Hypothalamus (tissue), 51 donors: ENCODE measurements around the gene ZNF66.
"Not testable (repeated sequence)": the region's sequence is repeated elsewhere in the genome, so short reads cannot be mapped to it uniquely, and the experiment has no call there.

Source experiments
- DNase-seq, 51 donors: peaks; one replicate each; lab custom pipeline; 2025; lab: John Stamatoyannopoulos, UW

The ZNF66 gene

DNA sequence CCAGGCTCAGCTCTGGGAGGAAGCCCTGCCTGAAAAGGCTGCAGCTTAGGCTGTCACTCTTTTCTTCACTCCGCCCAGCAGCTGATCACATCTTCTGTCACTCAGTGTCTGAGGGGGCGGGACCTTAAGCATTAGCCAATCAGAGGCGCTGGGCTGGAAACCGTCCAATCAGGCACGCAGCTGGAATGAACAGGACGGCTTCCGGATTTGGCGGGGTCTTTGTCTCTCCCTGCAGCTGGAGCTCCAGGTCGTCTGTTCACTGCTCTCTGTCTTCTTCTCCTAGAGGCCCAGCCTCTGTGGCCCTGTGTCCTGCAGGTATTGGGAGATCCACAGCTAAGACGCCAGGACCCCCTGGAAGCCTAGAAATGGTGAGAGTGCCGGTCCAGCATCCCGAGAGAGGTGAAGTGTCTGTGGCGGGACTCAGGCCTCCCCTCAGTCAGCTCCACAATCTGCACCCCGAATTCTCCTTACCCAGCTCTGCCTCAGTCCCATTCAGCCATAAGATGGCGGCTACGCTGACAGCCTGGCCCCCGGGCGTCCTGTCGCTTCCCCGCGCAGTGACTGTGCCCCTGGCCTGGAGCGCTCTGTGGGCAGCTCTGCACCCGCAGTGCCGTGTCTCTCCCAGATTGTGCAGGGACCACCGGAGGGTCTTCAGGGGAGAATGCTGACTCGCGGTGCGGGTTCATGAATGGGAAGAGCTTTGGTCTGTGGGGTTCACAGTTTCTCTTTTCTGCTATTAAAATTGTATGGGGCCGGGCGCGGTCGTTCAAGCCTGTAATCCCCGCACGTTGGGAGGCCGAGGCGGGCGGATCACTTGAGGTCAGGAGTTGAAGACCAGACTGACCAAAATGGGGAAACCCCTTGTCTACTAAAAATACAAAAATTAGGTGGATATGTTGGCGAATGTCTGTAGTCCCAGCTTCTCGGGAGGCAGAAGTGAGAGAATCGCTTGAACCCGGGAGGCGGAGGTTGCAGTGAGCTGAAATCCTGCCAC lies at the start of gene ZNF66:
ZNF66 (plus strand) TSS at position 222 of the 994 bp plus-strand sequence; CDS start at position 366, 144 bp downstream.
- DNase-seq = peak; percentile 39 to 98 (median 92)

GRCh38 chr19:20750169-20750568 lies 25.9 kb upstream of the ZNF66 start:
- DNase-seq = not testable (repeated sequence)

- DNase-seq = not testable (repeated sequence)
These were observed 23.8 kb upstream of the ZNF66 start for GRCh38 chr19:20752291-20752690.

DNA sequence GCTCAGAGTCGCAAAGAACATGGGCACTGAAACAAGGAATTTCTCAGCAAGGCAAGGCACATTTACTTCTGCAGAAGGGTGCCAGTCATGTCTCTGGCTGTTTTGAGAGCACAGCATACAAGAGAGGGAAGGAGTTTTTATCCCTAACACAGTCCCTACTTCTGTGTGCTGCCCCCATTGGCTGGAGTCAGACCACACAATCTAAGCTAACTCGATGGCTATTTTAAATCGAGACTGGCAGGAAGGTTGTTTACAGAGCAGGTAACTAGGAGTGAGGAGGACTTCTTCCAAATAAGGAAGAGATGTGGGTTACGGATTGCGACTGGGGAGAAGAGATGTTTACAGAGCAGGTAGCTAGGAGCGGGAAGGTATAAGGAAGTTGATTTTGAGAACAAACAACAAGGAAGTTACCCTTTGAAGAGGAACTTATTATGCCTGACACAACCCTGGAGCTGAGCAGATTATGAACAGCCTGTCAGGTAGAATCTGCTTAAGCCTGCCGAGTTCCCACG lies 6.8 kb upstream of the ZNF66 start:
- not testable (repeated sequence) for DNase-seq

- DNase-seq = no peak
These were observed 11.7 kb downstream of the ZNF66 start for GRCh38 chr19:20787786-20788185.

GRCh38 chr19:20791806-20792205 lies 15.7 kb downstream of the ZNF66 start:
- no peak for DNase-seq

- DNase-seq = not testable (repeated sequence)
These were observed 30.5 kb downstream of the ZNF66 start for GRCh38 chr19:20806311-20807262.

DNA sequence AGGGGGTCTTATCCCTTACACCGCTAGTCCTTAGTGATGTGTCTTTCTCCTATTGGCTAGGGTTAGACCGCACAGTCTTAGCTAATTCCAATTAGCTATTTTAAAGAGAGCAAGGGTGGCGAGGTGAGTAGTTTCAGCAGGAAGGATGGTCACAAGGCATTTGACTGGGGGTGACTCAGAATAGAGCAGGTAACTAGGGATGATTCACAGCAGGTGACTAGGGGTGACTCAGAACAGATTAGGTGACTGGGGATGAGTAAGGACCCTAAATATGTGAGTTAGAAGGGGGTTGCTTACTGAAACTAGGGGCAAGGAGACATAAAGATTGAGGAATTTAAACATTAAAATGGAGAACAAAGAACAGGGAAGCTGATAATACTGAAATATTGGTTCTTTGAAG lies 64.3 kb downstream of the ZNF66 start:
- no peak for DNase-seq
